ENCODE data around the gene TAMALIN. TPM values are rescaled to one million over a fixed set of nuclear protein-coding genes. Genes with fewer than 3 reads are reported as not detected.
A peak's percentile ranks its signal among the peaks of the same experiment; 100 is the strongest.

TAMALIN gene
- total and polyA plus RNA-seq, 2 experiments from 2014 or later: 0.34 to 3.0 TPM

DNA sequence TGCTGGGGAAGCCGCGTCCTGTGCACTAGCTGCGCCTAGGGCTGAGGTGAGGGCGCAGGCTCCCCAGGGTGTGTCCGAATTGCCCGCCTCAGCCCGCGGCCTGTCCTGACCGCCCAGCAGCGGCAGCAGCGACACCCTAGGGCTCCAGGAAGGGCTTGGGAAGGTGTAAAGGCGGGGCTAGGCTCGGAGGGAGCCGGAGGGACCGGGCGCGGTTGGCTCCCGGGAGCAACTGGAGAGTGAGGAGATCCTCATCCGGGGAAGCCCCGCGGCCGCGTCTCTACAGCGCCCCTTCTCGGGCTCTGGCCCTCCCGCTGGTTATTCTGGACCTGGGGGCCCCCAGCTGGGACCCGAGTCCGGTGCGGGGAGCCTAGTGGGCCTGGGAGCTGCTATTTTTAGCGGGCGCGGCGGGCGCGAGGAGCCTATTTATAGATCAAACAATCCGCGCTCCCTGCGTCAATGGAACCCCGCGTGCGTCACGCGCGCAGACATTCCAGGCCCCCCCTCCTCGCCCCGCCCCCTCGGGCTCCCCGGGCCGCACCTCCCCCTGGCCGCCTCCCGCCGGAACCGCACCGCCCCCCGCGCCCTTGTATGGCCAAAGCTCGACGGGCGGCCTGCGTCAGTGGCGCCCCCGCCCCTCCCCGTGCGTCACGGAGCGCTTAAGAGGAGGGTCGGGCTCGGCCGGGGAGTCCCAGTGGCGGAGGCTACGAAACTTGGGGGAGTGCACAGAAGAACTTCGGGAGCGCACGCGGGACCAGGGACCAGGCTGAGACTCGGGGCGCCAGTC lies 44.2 kb downstream of the TAMALIN start, which contains the start of gene NR4A1 (continued):
- TF ChIP-seq, protein P1, sequence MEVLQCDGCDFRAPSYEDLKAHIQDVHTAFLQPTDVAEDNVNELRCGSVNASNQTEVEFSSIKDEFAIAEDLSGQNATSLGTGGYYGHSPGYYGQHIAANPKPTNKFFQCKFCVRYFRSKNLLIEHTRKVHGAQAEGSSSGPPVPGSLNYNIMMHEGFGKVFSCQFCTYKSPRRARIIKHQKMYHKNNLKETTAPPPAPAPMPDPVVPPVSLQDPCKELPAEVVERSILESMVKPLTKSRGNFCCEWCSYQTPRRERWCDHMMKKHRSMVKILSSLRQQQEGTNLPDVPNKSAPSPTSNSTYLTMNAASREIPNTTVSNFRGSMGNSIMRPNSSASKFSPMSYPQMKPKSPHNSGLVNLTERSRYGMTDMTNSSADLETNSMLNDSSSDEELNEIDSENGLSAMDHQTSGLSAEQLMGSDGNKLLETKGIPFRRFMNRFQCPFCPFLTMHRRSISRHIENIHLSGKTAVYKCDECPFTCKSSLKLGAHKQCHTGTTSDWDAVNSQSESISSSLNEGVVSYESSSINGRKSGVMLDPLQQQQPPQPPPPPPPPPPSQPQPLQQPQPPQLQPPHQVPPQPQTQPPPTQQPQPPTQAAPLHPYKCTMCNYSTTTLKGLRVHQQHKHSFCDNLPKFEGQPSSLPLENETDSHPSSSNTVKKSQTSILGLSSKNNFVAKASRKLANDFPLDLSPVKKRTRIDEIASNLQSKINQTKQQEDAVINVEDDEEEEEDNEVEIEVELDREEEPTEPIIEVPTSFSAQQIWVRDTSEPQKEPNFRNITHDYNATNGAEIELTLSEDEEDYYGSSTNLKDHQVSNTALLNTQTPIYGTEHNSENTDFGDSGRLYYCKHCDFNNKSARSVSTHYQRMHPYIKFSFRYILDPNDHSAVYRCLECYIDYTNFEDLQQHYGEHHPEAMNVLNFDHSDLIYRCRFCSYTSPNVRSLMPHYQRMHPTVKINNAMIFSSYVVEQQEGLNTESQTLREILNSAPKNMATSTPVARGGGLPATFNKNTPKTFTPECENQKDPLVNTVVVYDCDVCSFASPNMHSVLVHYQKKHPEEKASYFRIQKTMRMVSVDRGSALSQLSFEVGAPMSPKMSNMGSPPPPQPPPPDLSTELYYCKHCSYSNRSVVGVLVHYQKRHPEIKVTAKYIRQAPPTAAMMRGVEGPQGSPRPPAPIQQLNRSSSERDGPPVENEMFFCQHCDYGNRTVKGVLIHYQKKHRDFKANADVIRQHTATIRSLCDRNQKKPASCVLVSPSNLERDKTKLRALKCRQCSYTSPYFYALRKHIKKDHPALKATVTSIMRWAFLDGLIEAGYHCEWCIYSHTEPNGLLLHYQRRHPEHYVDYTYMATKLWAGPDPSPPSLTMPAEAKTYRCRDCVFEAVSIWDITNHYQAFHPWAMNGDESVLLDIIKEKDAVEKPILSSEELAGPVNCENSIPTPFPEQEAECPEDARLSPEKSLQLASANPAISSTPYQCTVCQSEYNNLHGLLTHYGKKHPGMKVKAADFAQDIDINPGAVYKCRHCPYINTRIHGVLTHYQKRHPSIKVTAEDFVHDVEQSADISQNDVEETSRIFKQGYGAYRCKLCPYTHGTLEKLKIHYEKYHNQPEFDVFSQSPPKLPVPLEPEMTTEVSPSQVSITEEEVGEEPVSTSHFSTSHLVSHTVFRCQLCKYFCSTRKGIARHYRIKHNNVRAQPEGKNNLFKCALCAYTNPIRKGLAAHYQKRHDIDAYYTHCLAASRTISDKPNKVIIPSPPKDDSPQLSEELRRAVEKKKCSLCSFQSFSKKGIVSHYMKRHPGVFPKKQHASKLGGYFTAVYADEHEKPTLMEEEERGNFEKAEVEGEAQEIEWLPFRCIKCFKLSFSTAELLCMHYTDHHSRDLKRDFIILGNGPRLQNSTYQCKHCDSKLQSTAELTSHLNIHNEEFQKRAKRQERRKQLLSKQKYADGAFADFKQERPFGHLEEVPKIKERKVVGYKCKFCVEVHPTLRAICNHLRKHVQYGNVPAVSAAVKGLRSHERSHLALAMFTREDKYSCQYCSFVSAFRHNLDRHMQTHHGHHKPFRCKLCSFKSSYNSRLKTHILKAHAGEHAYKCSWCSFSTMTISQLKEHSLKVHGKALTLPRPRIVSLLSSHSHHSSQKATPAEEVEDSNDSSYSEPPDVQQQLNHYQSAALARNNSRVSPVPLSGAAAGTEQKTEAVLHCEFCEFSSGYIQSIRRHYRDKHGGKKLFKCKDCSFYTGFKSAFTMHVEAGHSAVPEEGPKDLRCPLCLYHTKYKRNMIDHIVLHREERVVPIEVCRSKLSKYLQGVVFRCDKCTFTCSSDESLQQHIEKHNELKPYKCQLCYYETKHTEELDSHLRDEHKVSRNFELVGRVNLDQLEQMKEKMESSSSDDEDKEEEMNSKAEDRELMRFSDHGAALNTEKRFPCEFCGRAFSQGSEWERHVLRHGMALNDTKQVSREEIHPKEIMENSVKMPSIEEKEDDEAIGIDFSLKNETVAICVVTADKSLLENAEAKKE (CRISPR knock-in tag; IDR thresholded peaks at IDR 0.05): no peak
- TF ChIP-seq POLR2AphosphoS5 (IDR thresholded peaks at IDR 0.05; ENCODE audit: low read depth): peak; percentile 72

DNA sequence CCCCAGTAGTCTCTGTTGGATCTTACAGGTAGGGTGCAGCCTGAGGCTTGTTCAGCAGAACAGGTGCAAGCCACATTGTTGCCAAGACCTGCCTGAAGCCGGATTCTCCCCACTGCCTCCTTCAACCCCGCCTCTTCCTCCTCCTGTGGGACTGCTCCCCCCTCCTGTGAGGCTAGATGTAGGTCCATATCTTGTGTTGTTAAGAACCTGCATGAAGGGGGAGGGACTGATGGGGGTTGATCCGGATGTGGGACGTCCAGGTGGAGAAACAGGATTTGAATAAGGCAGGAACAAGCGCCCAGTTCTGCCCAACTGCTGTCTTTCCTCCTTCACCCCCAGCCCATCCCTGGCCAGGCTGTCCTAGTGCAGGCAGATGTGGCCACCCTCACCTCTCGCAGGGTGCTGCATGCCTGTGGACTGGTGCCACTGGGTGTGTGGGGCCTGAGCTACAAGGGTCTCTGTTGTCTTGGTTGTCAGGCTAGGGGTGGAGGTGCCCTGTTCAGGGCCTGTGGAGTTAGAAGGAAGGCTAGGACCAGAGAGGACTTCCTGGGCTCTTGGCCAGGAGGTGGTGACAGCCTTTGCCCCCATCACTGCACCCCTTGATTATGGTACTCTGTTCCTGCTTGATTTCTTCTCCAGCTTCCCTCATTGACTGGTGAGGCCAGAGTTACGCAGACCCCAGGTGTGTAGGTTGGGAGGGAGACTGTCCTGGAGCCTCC lies 45.9 kb downstream of the TAMALIN start:
- Histone ChIP-seq H3K27me3 (ENCODE audit: insufficient read depth) (peaks cover 50% of the 10 kb centered on the region), H2AFZ (no peak overlapping the region), H3K4me1 (ENCODE audit: insufficient read depth) (peaks cover 18% of the 10 kb centered on the region), H3K9me2 (ENCODE audit: insufficient read depth) (no peaks in the 10 kb centered on the region), H4K20me1 (replicated peaks; ENCODE audit: insufficient read depth) (peaks cover 30% of the 10 kb centered on the region), H3K36me3 (ENCODE audit: insufficient read depth) (no peaks in the 10 kb centered on the region), H3K27ac (ENCODE audit: low read depth) (no peak overlapping the region), H3K4me2 (peak overlapping the region; percentile 98), H3K79me2 (replicated peaks; ENCODE audit: insufficient read depth) (no peaks in the 10 kb centered on the region), H3F3A (replicated peaks; ENCODE audit: low read depth) (peaks cover 2% of the 10 kb centered on the region; the same call in 1 of the 2 replicates), H3K4me3 (no peak overlapping the region)
- DNase-seq (ENCODE audit: low spot score) (peak; percentile 30), ATAC-seq (no peak)
- Mint-ChIP-seq H3K36me3 (ENCODE audit: low read depth) (peaks cover 6% of the 10 kb centered on the region; the same call in 2 of the 3 replicates), H3K27ac (no peak overlapping the region), H3K4me1 (peaks cover 28% of the 10 kb centered on the region), H3K4me3 (peak overlapping the region; percentile 78; the same call in 2 of the 3 replicates), H3K27me3 (ENCODE audit: insufficient read depth, low read depth, poor library complexity) (peaks cover 40% of the 10 kb centered on the region), H3K9me3 (no peaks in the 10 kb centered on the region; the same call in 2 of the 3 replicates)
- TF ChIP-seq EZH2phosphoT487 (IDR thresholded peaks at IDR 0.05; ENCODE audit: unreplicated experiment) (no peak), CREB1 (CRISPR knock-in tag; IDR thresholded peaks at IDR 0.05; ENCODE audit: low read depth) (no peak), EZH2 (IDR thresholded peaks at IDR 0.05; ENCODE audit: low read depth, unreplicated experiment) (no peak), NANOG (IDR thresholded peaks at IDR 0.05; ENCODE audit: borderline replicate concordance) (no peak), ZNF114 (CRISPR knock-in tag; IDR thresholded peaks at IDR 0.05) (no peak), STAT1 (IDR thresholded peaks at IDR 0.05; ENCODE audit: unreplicated experiment) (no peak), JUNB (IDR thresholded peaks at IDR 0.05; ENCODE audit: unreplicated experiment) (no peak)
- TF ChIP-seq, protein P2, sequence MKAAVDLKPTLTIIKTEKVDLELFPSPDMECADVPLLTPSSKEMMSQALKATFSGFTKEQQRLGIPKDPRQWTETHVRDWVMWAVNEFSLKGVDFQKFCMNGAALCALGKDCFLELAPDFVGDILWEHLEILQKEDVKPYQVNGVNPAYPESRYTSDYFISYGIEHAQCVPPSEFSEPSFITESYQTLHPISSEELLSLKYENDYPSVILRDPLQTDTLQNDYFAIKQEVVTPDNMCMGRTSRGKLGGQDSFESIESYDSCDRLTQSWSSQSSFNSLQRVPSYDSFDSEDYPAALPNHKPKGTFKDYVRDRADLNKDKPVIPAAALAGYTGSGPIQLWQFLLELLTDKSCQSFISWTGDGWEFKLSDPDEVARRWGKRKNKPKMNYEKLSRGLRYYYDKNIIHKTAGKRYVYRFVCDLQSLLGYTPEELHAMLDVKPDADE (IDR thresholded peaks at IDR 0.05): no peak
